Parathyroid adenoma (tissue), 2 donors: ENCODE data around the gene SP100.

ENCODE experiments used
- H2AFZ ChIP-seq: fragments of 300-600 bp; sonication (generic); one replicate; pipeline ENCODE4 v1.7.0; 2017; ENCODE audit warnings: antibody characterized with exemption, mild to moderate bottlenecking
- H3K27ac ChIP-seq: fragments of 300-600 bp; sonication (generic); one replicate; pipeline ENCODE4 v1.7.0; 2017
- H3K27me3 ChIP-seq: fragments of 300-600 bp; sonication (generic); one replicate; pipeline ENCODE4 v1.7.0; 2017; ENCODE audit warnings: low read length; ENCODE audit not compliant: control insufficient read depth, insufficient read depth
- H3K36me3 ChIP-seq: fragments of 300-600 bp; sonication (generic); one replicate; pipeline ENCODE4 v1.7.0; 2017; ENCODE audit warnings: low read length; ENCODE audit not compliant: control insufficient read depth, insufficient read depth
- H3K4me1 ChIP-seq: fragments of 300-600 bp; sonication (generic); one replicate; pipeline ENCODE4 v1.7.0; 2017; ENCODE audit warnings: control low read depth
- H3K4me2 ChIP-seq: fragments of 300-600 bp; sonication (generic); one replicate; pipeline ENCODE4 v1.7.0; 2017; ENCODE audit warnings: low read length
- H3K4me3 ChIP-seq: fragments of 300-600 bp; sonication (generic); one replicate; pipeline ENCODE4 v1.7.0; 2017; ENCODE audit warnings: low read depth, low read length
- H3K79me2 ChIP-seq: fragments of 300-600 bp; sonication (generic); one replicate; pipeline ENCODE4 v1.7.0; 2017; ENCODE audit warnings: control low read depth
- H3K9ac ChIP-seq: fragments of 300-600 bp; sonication (generic); one replicate; pipeline ENCODE4 v1.7.0; 2017; ENCODE audit warnings: mild to moderate bottlenecking
- H3K9me3 ChIP-seq: fragments of 300-600 bp; sonication (generic); one replicate; pipeline ENCODE4 v1.7.0; 2017; ENCODE audit warnings: low read length; ENCODE audit not compliant: control insufficient read depth
- TF ChIP-seq, protein P1 (sequence below): fragments of 300-600 bp; sonication (generic); IDR thresholded peaks from one replicate; pipeline ENCODE4 v1.7.0; 2017; ENCODE audit warnings: antibody characterized with exemption, mild to moderate bottlenecking
- donor health status: primary hyperparathyroidism.

The SP100 gene

DNA sequence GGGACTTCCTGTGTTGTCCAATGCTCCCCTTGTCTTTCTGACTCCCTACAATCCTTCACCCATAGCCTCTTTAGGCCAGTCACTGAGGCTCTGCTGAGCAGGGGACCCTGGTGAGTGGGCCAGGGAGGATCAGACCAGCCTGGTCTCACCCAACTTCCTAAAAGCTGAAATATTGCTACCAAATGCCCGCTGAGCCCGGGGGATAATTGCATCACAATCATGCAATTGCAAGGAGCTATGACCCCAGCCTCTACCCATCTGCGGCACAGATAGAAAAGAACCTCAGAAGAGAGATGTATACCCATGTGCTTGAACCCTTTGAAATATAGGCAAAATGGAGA lies 3.7 kb upstream of the SP100 start:
- Histone ChIP-seq H3K79me2 (no peaks in the 10 kb centered on the region), H3K4me3 (peak overlapping the region; percentile 85), H3K9ac (no peak overlapping the region), H3K27me3 (no peaks in the 10 kb centered on the region), H3K4me2 (peak overlapping the region; percentile 66), H3K9me3 (no peaks in the 10 kb centered on the region), H3K27ac (peak overlapping the region; percentile 74), H3K4me1 (peaks cover 11% of the 10 kb centered on the region), H2AFZ (peak overlapping the region; percentile 86), H3K36me3 (no peaks in the 10 kb centered on the region)
- TF ChIP-seq, protein P1, sequence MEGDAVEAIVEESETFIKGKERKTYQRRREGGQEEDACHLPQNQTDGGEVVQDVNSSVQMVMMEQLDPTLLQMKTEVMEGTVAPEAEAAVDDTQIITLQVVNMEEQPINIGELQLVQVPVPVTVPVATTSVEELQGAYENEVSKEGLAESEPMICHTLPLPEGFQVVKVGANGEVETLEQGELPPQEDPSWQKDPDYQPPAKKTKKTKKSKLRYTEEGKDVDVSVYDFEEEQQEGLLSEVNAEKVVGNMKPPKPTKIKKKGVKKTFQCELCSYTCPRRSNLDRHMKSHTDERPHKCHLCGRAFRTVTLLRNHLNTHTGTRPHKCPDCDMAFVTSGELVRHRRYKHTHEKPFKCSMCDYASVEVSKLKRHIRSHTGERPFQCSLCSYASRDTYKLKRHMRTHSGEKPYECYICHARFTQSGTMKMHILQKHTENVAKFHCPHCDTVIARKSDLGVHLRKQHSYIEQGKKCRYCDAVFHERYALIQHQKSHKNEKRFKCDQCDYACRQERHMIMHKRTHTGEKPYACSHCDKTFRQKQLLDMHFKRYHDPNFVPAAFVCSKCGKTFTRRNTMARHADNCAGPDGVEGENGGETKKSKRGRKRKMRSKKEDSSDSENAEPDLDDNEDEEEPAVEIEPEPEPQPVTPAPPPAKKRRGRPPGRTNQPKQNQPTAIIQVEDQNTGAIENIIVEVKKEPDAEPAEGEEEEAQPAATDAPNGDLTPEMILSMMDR = no peak

DNA sequence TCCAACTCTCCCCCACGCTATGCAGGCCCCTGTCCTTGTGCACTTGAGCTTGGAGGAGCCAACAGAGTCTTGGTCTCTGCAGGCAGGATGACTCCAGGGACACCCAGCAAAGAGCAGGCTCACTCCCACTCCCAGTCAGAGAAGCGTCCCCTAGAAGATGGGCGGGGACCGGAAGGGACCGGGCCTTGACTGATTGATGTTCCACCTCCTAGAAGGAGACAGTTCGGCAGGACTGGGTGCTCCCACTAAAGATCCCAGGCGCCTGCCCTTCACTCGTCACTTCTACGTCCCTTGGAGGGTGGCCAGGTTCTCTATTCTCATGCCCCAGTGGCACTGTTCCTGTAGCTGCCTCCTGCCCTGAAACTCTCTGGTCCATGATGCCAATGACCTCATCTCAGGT lies 3.2 kb upstream of the SP100 start:
- H3K27ac ChIP-seq = no peak overlapping the region
- TF ChIP-seq, protein P1 = no peak
- no peak overlapping the region for H3K4me3 ChIP-seq
- no peak overlapping the region for H2AFZ ChIP-seq
- H3K4me1 ChIP-seq = peaks cover 11% of the 10 kb centered on the region
- H3K4me2 ChIP-seq = no peak overlapping the region
- H3K9me3 ChIP-seq = no peaks in the 10 kb centered on the region
- H3K27me3 ChIP-seq = no peaks in the 10 kb centered on the region
- H3K36me3 ChIP-seq = no peaks in the 10 kb centered on the region
- no peaks in the 10 kb centered on the region for H3K79me2 ChIP-seq
- H3K9ac ChIP-seq = no peak overlapping the region

DNA sequence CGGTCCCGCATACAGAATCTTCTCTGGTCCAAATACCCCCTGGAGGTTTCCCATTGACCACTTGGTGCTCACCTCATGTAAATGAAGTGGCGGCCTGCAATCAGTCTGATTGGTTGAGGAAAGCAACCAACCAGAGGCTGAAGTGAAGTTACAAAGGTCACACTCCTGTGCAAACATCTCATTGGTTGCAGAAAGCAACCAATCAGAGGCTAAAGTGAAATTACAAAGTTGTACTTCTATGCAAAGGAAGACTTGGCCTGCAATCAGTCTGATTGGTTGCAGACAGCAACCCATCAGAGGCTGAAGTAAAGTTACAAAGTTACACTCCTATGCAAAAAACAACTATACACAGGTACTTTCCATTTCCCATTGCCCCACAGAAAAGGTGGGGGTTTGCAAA lies 2.5 kb upstream of the SP100 start:
- Histone ChIP-seq H3K27ac (no peak overlapping the region), H3K9me3 (no peaks in the 10 kb centered on the region), H3K9ac (no peak overlapping the region), H3K4me1 (peaks cover 11% of the 10 kb centered on the region), H3K79me2 (no peaks in the 10 kb centered on the region), H3K4me3 (no peak overlapping the region), H3K27me3 (no peaks in the 10 kb centered on the region), H3K36me3 (no peaks in the 10 kb centered on the region), H3K4me2 (no peak overlapping the region), H2AFZ (no peak overlapping the region)
- TF ChIP-seq, protein P1 = no peak

DNA sequence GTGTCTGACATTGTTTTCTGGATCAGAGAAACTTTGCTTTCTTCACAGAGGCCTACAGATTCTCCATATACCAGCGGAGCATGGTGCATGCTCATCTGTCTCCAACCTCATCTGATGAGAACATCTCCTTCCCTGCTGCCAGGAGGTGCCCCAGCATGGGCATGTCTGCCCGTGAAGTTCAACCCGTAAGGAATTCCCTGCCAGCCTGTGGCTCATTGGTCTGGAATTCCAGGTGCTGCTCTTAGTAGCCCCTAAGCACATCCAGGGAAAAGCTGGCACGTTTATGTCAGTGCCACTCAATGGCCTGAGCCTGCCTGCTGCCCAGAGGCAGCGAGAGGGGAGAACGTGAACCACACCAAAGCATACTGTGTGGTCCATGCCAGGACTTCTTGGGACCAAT lies 1.7 kb upstream of the SP100 start:
- H3K4me1 ChIP-seq = peaks cover 11% of the 10 kb centered on the region
- H3K27ac ChIP-seq = no peak overlapping the region

DNA sequence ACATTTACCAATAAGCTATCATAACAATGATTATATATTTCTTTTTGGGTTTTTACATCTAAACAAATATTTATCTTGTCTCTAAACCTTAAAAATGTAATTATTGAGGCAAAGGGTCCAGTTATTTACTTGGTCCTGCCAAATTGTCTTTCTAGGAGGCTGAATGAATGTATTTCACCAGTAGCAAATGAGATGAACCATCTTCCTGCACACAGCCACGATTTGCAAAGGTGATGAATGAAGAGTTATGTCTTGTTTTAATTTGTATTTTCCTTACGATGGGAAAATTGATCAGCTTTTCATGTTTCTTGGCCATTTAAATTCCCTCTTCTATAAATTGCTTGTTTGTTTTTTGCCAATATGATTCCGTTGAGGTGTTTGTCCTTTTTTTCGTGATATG lies 1.4 kb downstream of the SP100 start:
- Histone ChIP-seq H3K4me1 (peaks cover 7% of the 10 kb centered on the region), H3K9ac (no peak overlapping the region), H3K4me2 (peak overlapping the region; percentile 14), H3K79me2 (no peaks in the 10 kb centered on the region), H3K9me3 (no peaks in the 10 kb centered on the region), H2AFZ (no peak overlapping the region), H3K4me3 (no peak overlapping the region), H3K27me3 (no peaks in the 10 kb centered on the region), H3K27ac (no peak overlapping the region), H3K36me3 (no peaks in the 10 kb centered on the region)
- TF ChIP-seq, protein P1 = no peak

More for the DNA sequence above, 1.7 kb upstream of the SP100 start:
- Histone ChIP-seq H3K9me3 (no peaks in the 10 kb centered on the region), H3K36me3 (no peaks in the 10 kb centered on the region), H3K4me2 (no peak overlapping the region), H3K79me2 (no peaks in the 10 kb centered on the region), H3K9ac (no peak overlapping the region), H3K27me3 (no peaks in the 10 kb centered on the region), H2AFZ (no peak overlapping the region), H3K4me3 (no peak overlapping the region)
- TF ChIP-seq, protein P1 = no peak
